KMS-11 (cell line): ENCODE data around the gene NUAK2.
A peak's percentile ranks its signal among the peaks of the same experiment; 100 is the strongest.
"Not testable (repeated sequence)": the region's sequence is repeated elsewhere in the genome, so short reads cannot be mapped to it uniquely, and the experiment has no call there.

Experiments used
- H2AFZ ChIP-seq: fragments of 200-600 bp; sonication (generic); 2 replicates; pipeline ENCODE4 v1.6.1; 2016; ENCODE audit warnings: antibody characterized with exemption, mixed run types, low read depth
- H3K27ac ChIP-seq: fragments of 200-600 bp; sonication (generic); 2 replicates; pipeline ENCODE4 v1.6.1; 2016; ENCODE audit warnings: mild to moderate bottlenecking, mixed run types
- H3K27me3 ChIP-seq: fragments of 200-600 bp; sonication (generic); 2 replicates; pipeline ENCODE4 v1.6.1; 2017; ENCODE audit warnings: mild to moderate bottlenecking, low read depth, mixed run types, moderate library complexity; ENCODE audit not compliant: insufficient read depth
- H3K36me3 ChIP-seq: fragments of 200-600 bp; sonication (generic); 2 replicates; pipeline ENCODE4 v1.6.1; 2017; ENCODE audit warnings: mild to moderate bottlenecking, mixed run types; ENCODE audit not compliant: insufficient read depth
- H3K4me1 ChIP-seq: fragments of 200-600 bp; sonication (generic); 2 replicates; pipeline ENCODE4 v1.6.1; 2016; ENCODE audit warnings: mild to moderate bottlenecking, low read depth, mixed run types; ENCODE audit not compliant: poor library complexity, severe bottlenecking
- H3K4me2 ChIP-seq: fragments of 200-600 bp; sonication (generic); 2 replicates; pipeline ENCODE4 v1.7.0; 2016; ENCODE audit warnings: mild to moderate bottlenecking, mixed run types
- H3K4me3 ChIP-seq: fragments of 200-600 bp; sonication (generic); IDR thresholded peaks from 2 replicates; pipeline ENCODE4 v1.6.1; 2017; ENCODE audit warnings: low read depth, low read length, mixed read lengths; ENCODE audit not compliant: insufficient read depth
- H3K79me2 ChIP-seq: fragments of 200-600 bp; sonication (generic); 2 replicates; pipeline ENCODE4 v1.6.1; 2016; ENCODE audit warnings: low read depth, mixed run types; ENCODE audit not compliant: insufficient read depth
- H3K9ac ChIP-seq: fragments of 200-600 bp; sonication (generic); 2 replicates; pipeline ENCODE4 v1.6.1; 2016; ENCODE audit warnings: mild to moderate bottlenecking, mixed run types
- H4K20me1 ChIP-seq: fragments of 200-600 bp; sonication (generic); 2 replicates; pipeline ENCODE4 v1.6.1; 2016; ENCODE audit warnings: mild to moderate bottlenecking, mixed run types; ENCODE audit not compliant: insufficient read depth
- CTCF ChIP-seq: fragments of 200-600 bp; sonication (generic); conservative IDR thresholded peaks from 2 replicates; pipeline ENCODE4 v1.6.1; 2017; ENCODE audit warnings: low read depth, mild to moderate bottlenecking, antibody characterized with exemption, low read length, moderate library complexity, mixed read lengths

The NUAK2 gene

GRCh38 chr1:205284420-205285144 is 37.0 kb downstream of the NUAK2 start:
- peak overlapping the region; percentile 76 for H3K27ac ChIP-seq
- H3K9ac ChIP-seq: peak overlapping the region; percentile 28; the same call in 1 of the 2 replicates

GRCh38 chr1:205283270-205284147 is 38.0 kb downstream of the NUAK2 start:
- H4K20me1 ChIP-seq: no peaks in the 10 kb centered on the region
- no peak for TF ChIP-seq CTCF
- peak overlapping the region; percentile 42 for H2AFZ ChIP-seq
- peaks cover 96% of the 10 kb centered on the region for H3K4me1 ChIP-seq
- H3K9ac ChIP-seq: peak overlapping the region; percentile 28; the same call in 1 of the 2 replicates
- no peaks in the 10 kb centered on the region for H3K27me3 ChIP-seq
- peak overlapping the region; percentile 99 for H3K4me2 ChIP-seq
- no peaks in the 10 kb centered on the region for H3K79me2 ChIP-seq
- no peak overlapping the region for H3K4me3 ChIP-seq
- H3K36me3 ChIP-seq: no peaks in the 10 kb centered on the region
- peak overlapping the region; percentile 76 for H3K27ac ChIP-seq

More at GRCh38 chr1:205284420-205285144, 37.0 kb downstream of the NUAK2 start:
- Histone ChIP-seq H3K27me3 (no peaks in the 10 kb centered on the region), H2AFZ (peak overlapping the region; percentile 42; the same call in 1 of the 2 replicates), H3K36me3 (no peaks in the 10 kb centered on the region), H3K4me1 (peaks cover 96% of the 10 kb centered on the region), H4K20me1 (no peaks in the 10 kb centered on the region), H3K79me2 (no peaks in the 10 kb centered on the region), H3K4me2 (peak overlapping the region; percentile 99), H3K4me3 (no peak overlapping the region)
- no peak for TF ChIP-seq CTCF

GRCh38 chr1:205280666-205281395 is 40.7 kb downstream of the NUAK2 start:
- H3K4me3 ChIP-seq, H3K27me3 ChIP-seq, H3K79me2 ChIP-seq, H3K9ac ChIP-seq, H3K27ac ChIP-seq, H4K20me1 ChIP-seq, H3K36me3 ChIP-seq, H2AFZ ChIP-seq: not testable (repeated sequence)
- Histone ChIP-seq H3K4me2 (peak overlapping the region; percentile 81), H3K4me1 (peaks cover 79% of the 10 kb centered on the region)

- H3K9ac ChIP-seq: no peak overlapping the region
- peaks cover 79% of the 10 kb centered on the region for H3K4me1 ChIP-seq
- H4K20me1 ChIP-seq: no peaks in the 10 kb centered on the region
- no peaks in the 10 kb centered on the region for H3K36me3 ChIP-seq
- no peak for TF ChIP-seq CTCF
- no peaks in the 10 kb centered on the region for H3K79me2 ChIP-seq
- no peaks in the 10 kb centered on the region for H3K27me3 ChIP-seq
- peak overlapping the region; percentile 81 for H3K4me2 ChIP-seq
- H3K27ac ChIP-seq: peak overlapping the region; percentile 16; the same call in 1 of the 2 replicates
- no peak overlapping the region for H3K4me3 ChIP-seq
- H2AFZ ChIP-seq: no peak overlapping the region
These were observed 41.6 kb downstream of the NUAK2 start for GRCh38 chr1:205279986-205280385.
